PFSK-1 (cell line): ENCODE data around the gene CFAP77.

Source experiments
- FOXP2 ChIP-seq: optimal IDR thresholded peaks from 2 replicates; pipeline ENCODE3; 2011; ENCODE audit warnings: borderline replicate concordance, control low read depth, inconsistent platforms; ENCODE audit not compliant: insufficient read depth; ENCODE audit errors: extremely low read length, extremely low read depth
- POLR2AphosphoS5 ChIP-seq: IDR thresholded peaks from 2 replicates; pipeline ENCODE4 v1.6.1; 2012; ENCODE audit warnings: low read depth, mild to moderate bottlenecking, control low read depth, low read length, moderate library complexity
- SIN3A ChIP-seq: IDR thresholded peaks from 2 replicates; pipeline ENCODE4 v1.6.1; 2012; ENCODE audit warnings: mild to moderate bottlenecking, low read length, moderate library complexity, borderline replicate concordance; ENCODE audit not compliant: insufficient read depth
- TAF1 ChIP-seq: IDR thresholded peaks from 2 replicates; pipeline ENCODE4 v1.6.1; 2012; ENCODE audit warnings: low read length, control low read depth, borderline replicate concordance; ENCODE audit not compliant: insufficient read depth
- TF ChIP-seq, protein P1 (sequence below), 2 experiments: IDR thresholded peaks; 2 replicates each; pipeline versions ENCODE4 v1.6.1 to v1.8.0; 2011 to 2012; ENCODE audit warnings: low read depth in 2 of 2, low read length in 2 of 2, control low read depth in 1 of 2, inconsistent platforms in 1 of 2, mild to moderate bottlenecking in 1 of 2, moderate library complexity in 1 of 2; ENCODE audit not compliant: insufficient read depth in 1 of 2

The CFAP77 gene

GRCh38 chr9:132559711-132560110 is 149.7 kb downstream of the CFAP77 start:
- TF ChIP-seq, protein P1, sequence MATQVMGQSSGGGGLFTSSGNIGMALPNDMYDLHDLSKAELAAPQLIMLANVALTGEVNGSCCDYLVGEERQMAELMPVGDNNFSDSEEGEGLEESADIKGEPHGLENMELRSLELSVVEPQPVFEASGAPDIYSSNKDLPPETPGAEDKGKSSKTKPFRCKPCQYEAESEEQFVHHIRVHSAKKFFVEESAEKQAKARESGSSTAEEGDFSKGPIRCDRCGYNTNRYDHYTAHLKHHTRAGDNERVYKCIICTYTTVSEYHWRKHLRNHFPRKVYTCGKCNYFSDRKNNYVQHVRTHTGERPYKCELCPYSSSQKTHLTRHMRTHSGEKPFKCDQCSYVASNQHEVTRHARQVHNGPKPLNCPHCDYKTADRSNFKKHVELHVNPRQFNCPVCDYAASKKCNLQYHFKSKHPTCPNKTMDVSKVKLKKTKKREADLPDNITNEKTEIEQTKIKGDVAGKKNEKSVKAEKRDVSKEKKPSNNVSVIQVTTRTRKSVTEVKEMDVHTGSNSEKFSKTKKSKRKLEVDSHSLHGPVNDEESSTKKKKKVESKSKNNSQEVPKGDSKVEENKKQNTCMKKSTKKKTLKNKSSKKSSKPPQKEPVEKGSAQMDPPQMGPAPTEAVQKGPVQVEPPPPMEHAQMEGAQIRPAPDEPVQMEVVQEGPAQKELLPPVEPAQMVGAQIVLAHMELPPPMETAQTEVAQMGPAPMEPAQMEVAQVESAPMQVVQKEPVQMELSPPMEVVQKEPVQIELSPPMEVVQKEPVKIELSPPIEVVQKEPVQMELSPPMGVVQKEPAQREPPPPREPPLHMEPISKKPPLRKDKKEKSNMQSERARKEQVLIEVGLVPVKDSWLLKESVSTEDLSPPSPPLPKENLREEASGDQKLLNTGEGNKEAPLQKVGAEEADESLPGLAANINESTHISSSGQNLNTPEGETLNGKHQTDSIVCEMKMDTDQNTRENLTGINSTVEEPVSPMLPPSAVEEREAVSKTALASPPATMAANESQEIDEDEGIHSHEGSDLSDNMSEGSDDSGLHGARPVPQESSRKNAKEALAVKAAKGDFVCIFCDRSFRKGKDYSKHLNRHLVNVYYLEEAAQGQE (IDR thresholded peaks at IDR 0.05; ENCODE audit: insufficient read depth in 1 of 2, low read depth in 2 of 2, low read length in 2 of 2): no peak
- TF ChIP-seq SIN3A (no peak), FOXP2 (no peak), POLR2AphosphoS5 (no peak), TAF1 (no peak)

DNA sequence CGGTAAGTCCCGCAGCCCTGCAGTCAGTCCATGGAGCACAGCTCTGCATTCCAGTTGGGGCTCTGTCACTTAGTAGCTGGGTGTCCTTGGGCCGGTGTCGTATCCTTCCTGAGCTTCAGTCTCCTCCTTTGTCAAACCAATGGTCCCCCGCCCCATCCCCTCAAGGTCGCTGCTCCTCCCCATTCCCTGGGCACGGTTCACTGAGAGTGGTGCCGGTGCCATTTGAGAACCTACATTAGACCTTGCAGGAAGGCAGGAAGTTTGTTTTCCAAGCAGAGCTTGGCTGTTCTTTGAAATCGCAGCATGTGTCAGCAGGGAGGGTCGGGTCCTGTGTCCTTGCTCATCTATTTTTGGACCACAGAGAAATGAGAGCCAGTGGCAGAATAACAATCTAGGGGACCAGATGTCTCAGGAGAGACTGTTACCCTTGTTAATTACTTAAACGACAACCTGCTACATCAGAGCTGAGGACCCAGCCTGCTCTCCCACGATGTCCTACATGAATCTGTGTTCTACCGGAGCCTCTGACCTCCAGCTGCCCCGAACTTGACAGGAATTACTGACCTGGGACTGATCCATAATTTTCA is 150.7 kb downstream of the CFAP77 start:
- TF ChIP-seq, protein P1 (IDR thresholded peaks at IDR 0.05; ENCODE audit: insufficient read depth in 1 of 2, low read depth in 2 of 2, low read length in 2 of 2): no peak
- no peak for TF ChIP-seq FOXP2
- TF ChIP-seq TAF1: no peak
- no peak for TF ChIP-seq POLR2AphosphoS5
- no peak for TF ChIP-seq SIN3A

DNA sequence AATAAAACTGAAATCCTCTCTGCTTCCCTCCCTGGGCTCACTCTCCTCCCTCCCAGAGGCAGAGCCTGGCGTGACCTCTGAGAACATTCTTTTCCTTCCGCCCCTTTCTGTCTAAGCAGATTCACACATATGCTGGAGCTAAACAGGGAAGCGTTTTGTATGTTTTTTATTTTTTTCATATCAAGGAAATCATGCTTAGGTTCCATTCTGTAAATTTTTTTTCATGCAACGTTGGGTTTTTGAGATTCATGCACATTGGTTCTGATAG is 152.2 kb downstream of the CFAP77 start:
- no peak for TF ChIP-seq FOXP2
- TF ChIP-seq, protein P1 (IDR thresholded peaks at IDR 0.05; ENCODE audit: insufficient read depth in 1 of 2, low read depth in 2 of 2, low read length in 2 of 2): no peak
- TF ChIP-seq SIN3A: no peak
- no peak for TF ChIP-seq TAF1
- TF ChIP-seq POLR2AphosphoS5: no peak

DNA sequence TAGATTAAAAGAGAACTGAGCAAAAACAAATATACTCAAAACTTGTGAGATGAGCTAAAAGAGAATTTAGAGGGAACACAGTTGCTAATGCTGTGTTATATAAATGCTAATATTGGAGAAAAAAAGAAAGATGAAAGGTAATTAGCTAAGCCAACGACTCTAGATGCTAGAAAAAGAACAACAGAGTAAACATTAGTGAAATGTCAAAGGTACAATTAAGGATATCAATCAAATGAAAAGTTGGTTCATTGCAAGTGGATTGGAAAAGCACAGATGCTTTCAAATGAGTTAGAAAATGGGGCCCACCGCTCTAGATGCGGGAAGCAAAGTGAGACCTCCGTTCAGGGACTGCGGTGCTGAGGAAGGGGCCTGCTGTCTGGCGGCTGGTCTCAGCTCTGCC is 154.5 kb downstream of the CFAP77 start:
- no peak for TF ChIP-seq FOXP2
- TF ChIP-seq, protein P1 (IDR thresholded peaks at IDR 0.05; ENCODE audit: insufficient read depth in 1 of 2, low read depth in 2 of 2, low read length in 2 of 2): no peak
- no peak for TF ChIP-seq SIN3A
- no peak for TF ChIP-seq TAF1
- no peak for TF ChIP-seq POLR2AphosphoS5
